Fibroblast of peridontal ligament (primary cell): Measurements from ENCODE around the gene PDGFB.
"Not testable (repeated sequence)": the region's sequence is repeated elsewhere in the genome, so short reads cannot be mapped to it uniquely, and the experiment has no call there.

Source experiments
- DNase-seq: peaks from one replicate; pipeline ENCODE4 v3.0.0-alpha.2; 2010; ENCODE audit errors: extremely low read depth

PDGFB gene

GRCh38 chr22:39226353-39226752 is 18.4 kb downstream of the PDGFB start:
- no peak for DNase-seq

DNA sequence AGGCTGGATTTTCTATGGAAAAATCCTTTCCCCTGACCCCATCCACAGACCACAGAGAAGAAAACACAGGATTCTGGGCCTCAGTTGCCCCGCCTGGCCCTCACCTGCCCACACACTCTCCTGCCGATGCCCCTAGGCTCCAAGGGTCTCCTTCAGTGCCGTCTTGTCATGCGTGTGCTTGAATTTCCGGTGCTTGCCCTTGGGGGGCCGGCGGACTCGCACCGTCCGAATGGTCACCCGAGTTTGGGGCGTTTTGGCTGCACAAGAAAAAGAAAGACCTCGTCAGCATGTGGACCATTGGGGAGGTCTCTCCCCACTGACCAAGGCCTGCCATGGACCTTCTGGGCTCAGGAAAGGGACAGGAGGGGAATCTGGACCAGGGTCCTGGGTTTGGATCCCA is 19.2 kb downstream of the PDGFB start:
- DNase-seq, result no peak

- no peak for DNase-seq
Measured at GRCh38 chr22:39224550-39224949, 20.2 kb downstream of the PDGFB start.

GRCh38 chr22:39223091-39223710 is 21.6 kb downstream of the PDGFB start:
- peak; percentile 31 for DNase-seq

DNA sequence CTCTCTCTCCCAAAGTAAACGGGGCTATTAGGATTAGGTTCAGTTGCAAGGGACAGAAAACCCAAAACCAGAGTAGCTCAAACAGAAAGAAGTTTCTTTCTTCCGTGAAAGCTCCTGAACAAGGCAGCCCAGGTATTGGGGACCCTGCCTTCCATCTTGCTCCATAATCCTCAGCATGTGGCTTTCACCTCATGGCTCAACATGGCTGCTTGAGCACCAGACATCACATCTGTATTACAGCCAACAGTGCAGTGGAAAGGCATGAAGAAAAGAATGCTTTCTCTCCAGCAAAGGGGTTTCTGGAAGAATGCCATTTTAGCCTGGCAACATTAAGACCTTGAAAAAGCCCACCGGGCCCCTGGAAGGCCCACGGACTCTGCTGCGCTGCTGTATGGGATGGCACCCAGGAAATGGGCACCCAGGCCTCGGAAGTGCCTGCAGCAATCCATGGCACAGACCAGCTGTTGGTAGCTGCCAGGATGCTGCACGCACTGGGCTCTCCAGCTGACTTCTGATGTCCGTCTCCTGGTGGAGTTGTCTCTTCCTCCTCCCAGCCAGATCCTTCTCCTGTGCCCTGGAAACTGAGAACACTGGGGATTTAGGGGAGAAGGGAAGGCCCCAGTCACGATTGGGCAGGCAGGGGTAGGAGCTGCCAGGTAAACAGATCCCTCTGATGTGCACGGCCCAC is 22.6 kb downstream of the PDGFB start:
- no peak for DNase-seq

GRCh38 chr22:39220890-39221850 is 23.6 kb downstream of the PDGFB start:
- DNase-seq, result no peak

DNA sequence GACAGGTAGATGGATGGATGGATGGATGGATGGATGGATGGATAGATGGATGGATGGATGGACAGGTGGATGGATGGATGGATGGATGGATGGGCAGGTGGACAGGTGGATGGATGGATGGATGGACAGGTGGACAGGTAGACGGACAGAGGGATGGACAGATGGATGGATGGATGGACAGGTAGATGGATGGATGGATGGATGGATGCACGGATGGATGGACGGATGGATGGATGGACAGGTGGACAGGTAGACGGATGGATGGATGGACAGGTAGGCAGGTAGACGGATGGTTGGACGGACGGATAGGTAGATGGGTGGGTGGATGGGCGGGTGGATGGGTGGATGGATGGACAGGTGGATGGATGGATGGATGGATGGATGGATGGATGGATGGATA is 24.3 kb downstream of the PDGFB start:
- DNase-seq, result no peak

DNA sequence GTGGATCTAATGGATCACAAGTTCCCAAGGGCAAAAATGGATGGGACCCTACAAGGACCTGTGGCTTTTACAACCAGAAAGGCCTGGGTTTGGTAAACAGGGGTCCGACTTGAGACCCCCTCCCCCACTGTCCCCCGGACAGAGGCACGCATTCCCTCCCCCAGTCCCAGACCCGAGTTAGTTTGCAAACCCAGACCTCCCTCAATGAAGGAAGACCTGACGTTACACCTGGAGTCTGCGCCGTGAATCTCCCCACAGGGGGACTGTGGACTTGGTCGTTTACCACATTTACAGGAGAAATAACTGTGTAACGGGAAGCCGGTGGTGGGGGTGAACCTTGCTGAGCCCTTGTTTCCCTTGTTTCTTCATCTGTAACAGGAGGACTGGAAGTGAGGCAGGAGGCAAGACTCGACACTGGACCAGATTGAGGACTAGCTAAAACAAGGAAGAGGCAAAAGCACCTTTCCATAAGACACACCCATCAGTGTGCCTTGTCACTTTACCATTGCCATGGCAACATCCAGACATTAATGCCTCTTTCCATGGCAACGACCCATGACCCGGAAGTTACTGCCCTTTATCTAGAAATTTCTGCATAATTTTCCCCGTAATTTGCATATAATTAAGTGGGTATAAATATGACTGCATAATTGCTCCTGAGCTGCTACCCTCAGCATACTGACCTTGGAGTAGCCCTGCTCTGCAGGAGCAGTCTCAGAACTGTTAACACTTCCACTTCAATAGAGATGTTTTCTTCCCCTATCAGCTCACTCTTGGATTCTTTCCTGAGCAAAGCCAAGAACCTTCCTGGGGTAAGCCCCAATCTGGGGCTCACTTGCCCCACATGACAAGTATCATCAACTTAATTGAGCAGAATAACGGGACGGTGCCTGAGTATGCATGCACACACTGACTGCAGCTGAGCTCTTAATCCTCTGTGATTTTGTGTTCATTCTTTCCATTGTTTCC is 25.4 kb downstream of the PDGFB start:
- no peak for DNase-seq

DNA sequence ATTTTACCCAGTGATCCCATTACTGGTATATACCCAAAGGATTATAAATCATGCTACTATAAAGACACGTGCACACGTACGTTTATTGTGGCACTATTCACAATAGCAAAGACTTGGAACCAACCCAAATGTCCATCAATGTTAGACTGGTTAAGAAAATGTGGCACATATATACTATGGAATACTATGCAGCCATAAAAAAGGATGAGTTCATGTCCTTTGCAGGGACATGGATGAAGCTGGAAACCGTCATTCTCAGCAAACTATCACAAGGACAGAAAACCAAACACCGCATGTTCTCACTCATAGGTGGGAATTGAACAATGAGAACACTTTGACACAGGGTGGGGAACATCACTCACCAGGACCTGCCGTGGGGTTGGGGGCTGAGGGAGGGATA is 26.4 kb downstream of the PDGFB start:
- not testable (repeated sequence) for DNase-seq

GRCh38 chr22:39216143-39216490 is 28.7 kb downstream of the PDGFB start:
- no peak for DNase-seq

DNA sequence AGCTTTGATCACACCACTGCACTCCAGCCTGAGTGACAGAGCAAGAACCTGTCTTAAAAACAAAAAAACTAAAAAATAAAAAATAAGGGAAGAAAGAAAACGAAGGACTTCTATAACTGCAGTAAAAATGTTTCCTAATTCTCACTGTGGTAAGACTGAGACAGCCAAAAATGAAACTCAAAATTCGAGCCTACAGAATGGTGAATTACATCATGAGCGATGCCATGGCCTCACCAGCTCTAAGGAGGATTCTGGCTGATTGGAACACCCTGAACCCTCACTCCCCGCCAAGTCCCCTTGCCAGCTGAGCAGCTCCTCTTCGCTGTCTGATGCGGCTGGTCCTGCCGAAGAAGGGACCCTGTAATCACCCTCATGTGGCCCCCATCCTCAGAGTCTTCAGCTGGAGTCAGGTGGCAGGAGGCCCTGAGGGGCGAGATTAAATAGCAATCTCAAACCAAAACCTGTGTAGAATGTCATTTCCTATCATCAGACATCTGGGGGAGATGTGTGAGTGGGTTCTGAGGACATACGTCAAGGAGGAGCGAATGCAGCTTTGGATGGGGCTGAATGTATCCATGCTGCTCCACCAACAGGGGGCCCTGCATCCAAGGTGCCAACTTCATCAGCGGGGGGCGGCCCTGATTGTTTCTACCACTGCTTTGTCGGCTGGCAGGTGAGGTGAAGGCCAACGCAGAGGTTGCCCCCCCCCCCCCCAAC is 29.2 kb downstream of the PDGFB start:
- peak; percentile 16 for DNase-seq

DNA sequence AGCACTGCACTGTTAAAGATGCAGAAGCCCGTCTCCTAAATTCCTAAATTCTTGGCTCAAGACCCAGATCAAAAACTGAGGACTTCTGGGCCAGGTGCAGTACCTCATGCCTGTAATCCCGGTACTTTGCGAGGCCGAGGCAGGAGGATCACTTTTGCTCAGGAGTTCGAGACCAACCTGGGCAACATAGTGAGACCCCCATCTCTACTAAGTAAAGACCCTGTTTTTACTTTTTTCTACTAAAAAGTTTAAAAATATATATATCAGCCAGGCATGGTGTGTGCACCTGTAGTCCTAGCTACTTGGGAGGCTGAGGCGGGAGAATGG is 29.7 kb downstream of the PDGFB start:
- no peak for DNase-seq

DNA sequence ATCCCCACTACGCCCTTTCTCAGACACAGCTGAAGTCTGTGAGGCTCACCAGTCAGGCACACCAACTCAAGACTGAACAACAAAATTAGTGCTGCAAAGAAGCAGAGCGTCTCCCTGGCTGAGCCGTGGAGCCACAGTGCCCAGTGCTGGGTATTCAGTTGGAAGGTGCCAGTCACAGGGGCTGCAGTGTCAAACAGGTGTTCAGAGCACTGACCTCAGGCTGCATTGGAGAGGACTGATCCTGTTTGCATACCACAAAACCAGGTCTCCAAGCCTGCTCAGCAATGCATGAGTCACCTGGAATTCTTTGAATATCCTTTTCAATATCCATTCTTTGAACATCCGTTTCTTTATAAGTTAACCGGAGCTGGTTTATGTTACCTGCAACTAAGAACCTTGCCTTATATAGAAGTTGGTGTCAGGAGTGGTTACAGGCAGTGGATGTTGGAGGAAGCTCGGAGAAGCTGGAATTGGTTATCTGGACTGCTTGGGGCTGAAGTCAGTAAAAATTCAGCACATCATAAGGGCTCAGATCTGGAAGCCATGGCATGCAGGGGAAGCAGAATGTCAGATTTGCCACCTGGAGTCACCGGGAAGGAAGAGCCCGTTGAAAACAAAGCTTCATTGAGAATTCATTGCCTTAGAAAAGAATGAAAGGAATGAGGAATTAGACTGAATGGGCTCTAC is 30.3 kb downstream of the PDGFB start:
- DNase-seq, result no peak

DNA sequence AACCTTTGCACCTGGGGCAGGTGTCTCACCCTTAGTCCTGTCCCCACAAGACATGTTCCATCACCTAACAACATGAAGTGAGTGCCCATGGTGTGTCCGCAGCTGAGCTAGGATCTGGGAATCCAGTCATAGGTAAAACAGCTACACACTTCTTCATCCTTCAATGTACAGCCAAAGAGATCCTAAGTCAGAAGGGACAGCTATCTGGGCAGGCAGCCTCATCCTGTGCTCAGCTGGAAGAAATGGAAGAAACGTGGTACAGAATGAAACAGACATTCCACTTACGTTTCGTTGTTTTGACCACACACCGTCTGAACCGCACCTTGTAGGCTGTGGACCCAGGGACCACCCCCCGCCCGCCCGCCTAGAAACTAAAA is 30.8 kb downstream of the PDGFB start:
- DNase-seq, result no peak

- no peak for DNase-seq
Measured at GRCh38 chr22:39212721-39213376, 31.9 kb downstream of the PDGFB start.

DNA sequence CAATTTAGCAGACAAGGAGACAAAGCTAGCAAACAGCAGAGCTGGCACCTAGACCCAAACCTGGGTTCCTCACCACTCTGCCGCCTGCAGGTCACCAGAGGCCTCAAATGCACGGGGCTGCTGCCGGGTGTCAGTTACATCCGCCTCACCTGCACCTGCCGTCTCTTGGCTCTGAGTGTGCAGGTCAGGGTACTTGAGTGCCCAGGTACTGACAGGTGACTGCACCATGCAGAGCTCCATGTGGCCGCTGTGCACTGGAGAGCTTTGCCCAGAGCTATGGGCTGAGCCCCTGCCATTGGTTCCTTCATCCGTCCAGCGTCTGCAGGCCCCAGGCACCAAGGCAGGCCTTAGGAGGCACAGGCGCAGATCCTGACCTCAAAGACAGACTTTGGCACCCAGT is 35.0 kb downstream of the PDGFB start:
- DNase-seq, result no peak

DNA sequence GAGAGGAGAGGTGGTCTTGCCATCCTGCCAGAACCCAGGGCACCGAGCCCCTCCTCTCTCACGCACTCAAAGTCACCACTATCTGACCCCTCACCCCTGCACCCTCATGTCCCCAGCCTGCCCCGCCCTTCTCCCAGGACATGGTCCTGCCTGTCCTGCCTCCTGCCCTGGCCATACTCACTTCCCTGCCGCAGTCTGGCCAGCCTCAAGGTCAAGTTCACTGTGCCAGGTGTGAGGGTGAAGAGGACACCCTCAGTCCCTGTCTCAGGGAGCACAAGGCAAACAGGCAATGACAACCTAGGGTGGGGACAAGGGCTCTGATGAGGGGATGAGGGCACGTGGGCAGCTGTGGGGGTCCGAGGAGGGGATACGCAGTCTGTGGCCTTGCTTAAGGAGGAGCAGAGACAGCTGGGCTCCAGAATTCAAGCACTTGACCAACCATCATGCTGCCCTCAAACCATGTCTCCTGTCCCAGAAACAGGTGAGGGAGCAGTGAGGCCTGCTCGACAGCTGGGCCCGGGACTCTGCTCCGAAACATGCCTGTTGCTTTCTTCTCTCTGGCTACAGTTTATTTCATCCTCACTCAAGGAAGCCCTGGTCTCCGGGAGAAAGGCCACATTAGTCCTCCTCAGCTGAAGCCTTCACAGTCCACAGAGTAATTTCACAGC is 36.6 kb downstream of the PDGFB start:
- no peak for DNase-seq

- DNase-seq, result no peak
Measured at GRCh38 chr22:39207141-39208012, 37.4 kb downstream of the PDGFB start.
